Esophagus squamous epithelium (tissue), 5 donors: ENCODE results near the gene SAP25. TPM values are rescaled to one million over a fixed set of nuclear protein-coding genes. Genes with fewer than 3 reads are reported as not detected.

Experiments
- DNase-seq: peaks from one replicate; lab custom pipeline; 2025; lab: John Stamatoyannopoulos, UW
- H3K27ac ChIP-seq, 4 donors: fragments of 200-600 bp; sonication (generic); one replicate each; pipeline ENCODE4 v1.5.1; 2016 to 2019; ENCODE audit warnings: mild to moderate bottlenecking in 1 of 4
- H3K27me3 ChIP-seq, 4 donors: fragments of 200-600 bp; sonication (generic); 1 replicate in 3 of 4; 2 replicates in 1 of 4; pipeline versions ENCODE4 v1.5.1 to v1.6.0; 2017 to 2021; ENCODE audit warnings: antibody characterized with exemption in 1 of 4
- H3K36me3 ChIP-seq, 3 donors: fragments of 200-600 bp; sonication (generic); one replicate each; pipeline ENCODE4 v1.5.1; 2016 to 2019
- H3K4me1 ChIP-seq, 3 donors: fragments of 200-600 bp; sonication (generic); one replicate each; pipeline ENCODE4 v1.5.1; 2017 to 2019
- H3K4me3 ChIP-seq, 4 donors: fragments of 200-600 bp; sonication (generic); 1 replicate in 3 of 4; 2 replicates in 1 of 4; pipeline ENCODE4 v1.5.1; 2016 to 2019; ENCODE audit warnings: mild to moderate bottlenecking in 2 of 4, moderate library complexity in 1 of 4
- H3K9me3 ChIP-seq, 3 donors: fragments of 200-600 bp; sonication (generic); one replicate each; pipeline ENCODE4 v1.5.1; 2016 to 2019
- POLR2A ChIP-seq, 4 donors: fragments of 450-650 bp; IDR thresholded peaks; one replicate each; pipeline ENCODE4 v1.6.1; 2017; ENCODE audit warnings: antibody characterized with exemption in 4 of 4, mild to moderate bottlenecking in 4 of 4, moderate library complexity in 3 of 4
- WGBS, 2 donors: methylation state at CpG; one replicate each; pipeline ENCODE4 v1.1.5; 2018; 5-methylcytosine and 5-hydroxymethylcytosine counted together
- intact Hi-C: fragments of 100-400 bp; cut with DNase I; formaldehyde crosslinking; loops from one replicate; pipeline ENCODE4 v1.15.0; 2022
- total RNA-seq, 4 donors: library from RNA; depleted of rRNA; stranded (reverse); fragments of >200 nt; gene quantifications; one replicate each; pipeline ENCODE4 v1.1.0, GENCODE V29; 2016
- TF ChIP-seq, protein P1 (sequence below), 6 experiments: fragments of 450-650 bp in 4 of 6; fragments of 200-600 bp in 2 of 6; sonication (generic) in 2 of 6; IDR thresholded peaks; one replicate each; pipeline ENCODE4 v1.5.1; 2016 to 2019; ENCODE audit warnings: antibody characterized with exemption in 6 of 6, mild to moderate bottlenecking in 4 of 6, moderate library complexity in 4 of 6
- donor health status: DM: yes; HTN: yes; CAD: no.

Gene SAP25
- total RNA-seq, 4 donors from 2014 or later: 0.38 to 1.8 TPM; not detected in 2

DNA sequence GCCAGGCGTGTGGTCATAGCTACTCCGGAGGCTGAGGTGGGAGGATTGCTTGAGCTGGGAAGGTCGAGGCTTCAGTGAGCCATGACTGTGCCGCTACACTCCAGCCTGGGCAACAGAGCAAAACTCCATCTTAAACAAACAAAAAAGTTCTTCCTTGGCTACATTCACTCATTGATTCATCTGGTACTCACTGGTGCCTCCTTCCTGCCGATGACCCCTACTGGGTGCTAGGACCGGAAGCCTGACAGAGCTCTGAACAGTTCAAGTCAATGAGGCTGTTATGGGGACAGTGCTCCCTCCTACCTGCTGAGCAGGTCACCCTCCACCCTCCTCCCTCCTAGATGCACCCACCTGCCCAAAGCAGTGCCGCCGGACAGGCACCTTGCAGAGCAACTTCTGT is 33.4 kb upstream of the SAP25 start:
- WGBS, 2 donors: 67 to 87% methylated on average over 8 of the region's 8 CpGs
- peaks cover 19 to 45% (median 26%) of the 10 kb centered on the region in 3 donors for H3K4me1 ChIP-seq
- no peaks in the 10 kb centered on the region for H3K36me3 ChIP-seq
- H3K4me3 ChIP-seq: no peak overlapping the region
- no peak for TF ChIP-seq POLR2A (IDR thresholded peaks at IDR 0.05)
- TF ChIP-seq, protein P1, sequence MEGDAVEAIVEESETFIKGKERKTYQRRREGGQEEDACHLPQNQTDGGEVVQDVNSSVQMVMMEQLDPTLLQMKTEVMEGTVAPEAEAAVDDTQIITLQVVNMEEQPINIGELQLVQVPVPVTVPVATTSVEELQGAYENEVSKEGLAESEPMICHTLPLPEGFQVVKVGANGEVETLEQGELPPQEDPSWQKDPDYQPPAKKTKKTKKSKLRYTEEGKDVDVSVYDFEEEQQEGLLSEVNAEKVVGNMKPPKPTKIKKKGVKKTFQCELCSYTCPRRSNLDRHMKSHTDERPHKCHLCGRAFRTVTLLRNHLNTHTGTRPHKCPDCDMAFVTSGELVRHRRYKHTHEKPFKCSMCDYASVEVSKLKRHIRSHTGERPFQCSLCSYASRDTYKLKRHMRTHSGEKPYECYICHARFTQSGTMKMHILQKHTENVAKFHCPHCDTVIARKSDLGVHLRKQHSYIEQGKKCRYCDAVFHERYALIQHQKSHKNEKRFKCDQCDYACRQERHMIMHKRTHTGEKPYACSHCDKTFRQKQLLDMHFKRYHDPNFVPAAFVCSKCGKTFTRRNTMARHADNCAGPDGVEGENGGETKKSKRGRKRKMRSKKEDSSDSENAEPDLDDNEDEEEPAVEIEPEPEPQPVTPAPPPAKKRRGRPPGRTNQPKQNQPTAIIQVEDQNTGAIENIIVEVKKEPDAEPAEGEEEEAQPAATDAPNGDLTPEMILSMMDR (IDR thresholded peaks at IDR 0.05): no peak
- H3K27ac ChIP-seq: no peak overlapping the region
- no peak for DNase-seq
- H3K27me3 ChIP-seq: no peaks in the 10 kb centered on the region
- no peaks in the 10 kb centered on the region for H3K9me3 ChIP-seq
- intact Hi-C loops: no loop called here

DNA sequence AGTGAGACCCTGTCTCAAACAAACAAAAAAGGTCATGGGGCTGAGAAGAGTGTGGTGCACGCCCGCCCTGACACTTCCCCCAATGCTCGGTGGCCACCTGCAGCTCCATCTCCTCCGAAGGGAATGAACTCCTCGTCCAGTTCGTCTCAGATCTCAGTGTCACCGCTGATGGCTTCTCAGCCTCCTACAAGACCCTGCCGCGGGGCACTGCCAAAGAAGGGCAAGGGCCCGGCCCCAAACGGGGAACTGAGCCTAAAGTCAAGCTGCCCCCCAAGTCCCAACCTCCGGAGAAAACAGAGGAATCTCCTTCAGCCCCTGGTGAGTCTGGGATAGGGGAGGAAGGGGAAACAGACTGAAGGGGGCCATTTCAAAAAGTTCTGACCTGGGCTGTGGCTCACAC is 32.6 kb upstream of the SAP25 start:
- no peak overlapping the region for H3K4me3 ChIP-seq
- WGBS, 2 donors: 89 to 100% methylated on average over 3 to 4 of the region's 12 CpGs
- no peak for DNase-seq
- no peak for TF ChIP-seq POLR2A (IDR thresholded peaks at IDR 0.05)
- TF ChIP-seq, protein P1 (IDR thresholded peaks at IDR 0.05): no peak
- no peaks in the 10 kb centered on the region for H3K27me3 ChIP-seq
- peak overlapping the region in 1 of 4 donors; percentile 92 for H3K27ac ChIP-seq
- H3K36me3 ChIP-seq: no peaks in the 10 kb centered on the region
- intact Hi-C loops: no loop called here
- H3K9me3 ChIP-seq: no peaks in the 10 kb centered on the region
- peaks cover 19 to 50% (median 28%) of the 10 kb centered on the region in 3 donors for H3K4me1 ChIP-seq

DNA sequence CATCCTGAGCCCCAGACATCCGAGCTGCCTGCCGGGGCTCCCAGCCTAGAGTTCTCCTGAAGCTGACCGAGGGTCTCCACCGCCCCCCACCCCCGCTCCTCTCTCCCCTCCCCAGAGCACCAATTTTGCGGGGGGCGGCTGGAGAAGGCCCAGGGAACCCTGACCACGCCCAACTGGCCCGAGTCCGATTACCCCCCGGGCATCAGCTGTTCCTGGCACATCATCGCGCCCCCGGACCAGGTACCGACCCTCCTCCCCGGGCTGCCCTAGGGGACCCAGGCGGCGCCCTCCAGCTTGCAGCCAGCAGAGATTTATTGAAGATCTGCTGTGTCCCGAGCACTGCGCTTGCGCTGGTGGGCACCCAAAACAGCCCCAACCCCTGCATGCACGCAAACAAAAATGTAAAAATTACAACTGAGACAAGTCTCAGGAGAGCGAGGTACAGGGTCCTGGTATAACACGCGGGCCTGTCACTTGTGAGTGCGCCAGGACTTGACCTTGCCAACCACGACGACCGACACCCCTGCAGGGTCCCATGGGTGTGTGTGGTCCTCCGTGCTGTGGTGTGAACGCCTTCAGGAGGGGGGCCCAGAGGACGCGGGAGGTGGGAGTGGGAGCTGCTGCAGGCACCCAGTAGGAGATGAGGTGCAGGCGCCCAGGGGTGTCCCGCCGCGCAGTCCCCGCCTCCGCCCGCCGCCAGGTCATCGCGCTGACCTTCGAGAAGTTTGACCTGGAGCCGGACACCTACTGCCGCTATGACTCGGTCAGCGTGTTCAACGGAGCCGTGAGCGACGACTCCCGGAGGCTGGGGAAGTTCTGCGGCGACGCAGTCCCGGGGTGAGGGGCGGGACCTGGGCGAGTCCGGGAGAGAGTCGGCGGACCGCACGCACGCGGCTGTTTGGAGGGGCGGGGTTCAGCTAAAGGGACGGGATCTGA is 31.5 kb upstream of the SAP25 start:
- DNase-seq: no peak

DNA sequence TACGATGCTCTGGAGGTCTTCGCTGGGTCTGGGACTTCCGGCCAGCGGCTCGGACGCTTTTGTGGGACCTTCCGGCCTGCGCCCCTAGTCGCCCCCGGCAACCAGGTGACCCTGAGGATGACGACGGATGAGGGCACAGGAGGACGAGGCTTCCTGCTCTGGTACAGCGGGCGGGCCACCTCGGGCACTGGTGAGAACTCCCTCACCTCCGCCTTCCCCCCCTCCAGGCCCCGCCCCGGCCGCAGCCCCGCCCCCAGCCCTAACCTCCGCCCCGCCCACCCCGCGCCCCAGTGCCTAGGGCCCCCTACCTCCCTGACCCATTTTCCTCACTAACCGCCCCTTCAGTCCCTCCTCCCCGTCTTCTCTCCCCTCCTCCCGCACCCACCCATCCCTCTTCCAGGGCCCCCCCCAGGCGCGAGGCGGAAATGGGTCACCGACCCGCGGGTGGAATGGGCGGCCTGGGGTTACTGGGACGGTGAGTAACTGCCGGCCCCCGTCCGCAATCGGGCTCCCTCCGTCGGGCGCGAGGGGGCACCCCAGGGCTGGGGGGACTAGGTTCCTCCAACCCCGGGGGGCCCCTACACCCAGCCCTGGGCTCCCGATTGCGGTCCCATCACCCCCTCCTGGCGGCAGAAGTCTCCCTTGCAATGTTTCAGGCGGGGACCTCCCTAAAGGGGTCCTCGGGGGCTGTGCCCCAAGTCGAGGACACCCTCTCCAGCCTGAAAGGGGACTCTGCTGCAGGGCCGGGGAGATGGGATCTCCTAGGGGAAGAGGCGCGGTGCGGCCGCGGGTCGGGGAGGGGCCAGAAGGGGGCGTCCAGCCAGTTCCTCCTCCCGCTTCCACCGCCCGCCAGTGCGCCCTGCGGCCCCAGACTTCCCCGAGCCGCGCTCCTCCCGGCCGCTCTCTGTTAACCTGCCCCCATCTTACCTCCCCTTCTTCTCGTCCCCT is 30.6 kb upstream of the SAP25 start:
- H3K9me3 ChIP-seq: no peaks in the 10 kb centered on the region
- DNase-seq: no peak
- H3K36me3 ChIP-seq: no peaks in the 10 kb centered on the region
- 1% methylated on average over 22 to 30 of the region's 70 CpGs for WGBS, 2 donors
- intact Hi-C loops: no loop called here
- peaks cover 19 to 51% (median 28%) of the 10 kb centered on the region in 3 donors for H3K4me1 ChIP-seq
- peak overlapping the region; percentile 48 to 93 (median 68) for H3K4me3 ChIP-seq
- H3K27me3 ChIP-seq: no peaks in the 10 kb centered on the region
- TF ChIP-seq, protein P1 (IDR thresholded peaks at IDR 0.05): peak; percentile 25 to 55 (median 42)
- peak in 1 of 4 donors; percentile 59 for TF ChIP-seq POLR2A (IDR thresholded peaks at IDR 0.05)
- H3K27ac ChIP-seq: peak overlapping the region; percentile 73 to 92 (median 88)

More for the DNA sequence above, 31.5 kb upstream of the SAP25 start:
- 12 to 33% methylated on average over 8 to 15 of the region's 68 CpGs for WGBS, 2 donors
- H3K4me3 ChIP-seq: peak overlapping the region; percentile 48 to 93 (median 68)
- no peaks in the 10 kb centered on the region for H3K9me3 ChIP-seq
- intact Hi-C loops: no loop called here
- no peaks in the 10 kb centered on the region for H3K27me3 ChIP-seq
- H3K27ac ChIP-seq: peak overlapping the region; percentile 73 to 92 (median 88)
- H3K4me1 ChIP-seq: peaks cover 19 to 51% (median 28%) of the 10 kb centered on the region in 3 donors
- no peaks in the 10 kb centered on the region for H3K36me3 ChIP-seq
- peak in 1 of 4 donors; percentile 18 for TF ChIP-seq POLR2A (IDR thresholded peaks at IDR 0.05)
- TF ChIP-seq, protein P1 (IDR thresholded peaks at IDR 0.05): no peak
